NT2/D1 (cell line): ENCODE measurements around the gene CYB561.
"Not testable (repeated sequence)": the region's sequence is repeated elsewhere in the genome, so short reads cannot be mapped to it uniquely, and the experiment has no call there.

Experiments
- SUZ12 ChIP-seq: IDR thresholded peaks from 2 replicates; pipeline ENCODE4 v1.6.1; 2011; ENCODE audit not compliant: insufficient read length, insufficient read depth; ENCODE audit errors: extremely low read depth
- YY1 ChIP-seq: IDR thresholded peaks from 2 replicates; pipeline ENCODE4 v1.6.1; 2011; ENCODE audit not compliant: insufficient read length, insufficient read depth
- ZNF274 ChIP-seq: IDR thresholded peaks from 2 replicates; pipeline ENCODE4 v1.6.1; 2011; ENCODE audit warnings: mild to moderate bottlenecking, low read depth, low read length

- TF ChIP-seq SUZ12, ZNF274, YY1: not testable (repeated sequence)
Observed at GRCh38 chr17:63454357-63454756, 8.3 kb upstream of the CYB561 start.
